Measurements from ENCODE around the gene CYBC1.

CYBC1 gene

DNA sequence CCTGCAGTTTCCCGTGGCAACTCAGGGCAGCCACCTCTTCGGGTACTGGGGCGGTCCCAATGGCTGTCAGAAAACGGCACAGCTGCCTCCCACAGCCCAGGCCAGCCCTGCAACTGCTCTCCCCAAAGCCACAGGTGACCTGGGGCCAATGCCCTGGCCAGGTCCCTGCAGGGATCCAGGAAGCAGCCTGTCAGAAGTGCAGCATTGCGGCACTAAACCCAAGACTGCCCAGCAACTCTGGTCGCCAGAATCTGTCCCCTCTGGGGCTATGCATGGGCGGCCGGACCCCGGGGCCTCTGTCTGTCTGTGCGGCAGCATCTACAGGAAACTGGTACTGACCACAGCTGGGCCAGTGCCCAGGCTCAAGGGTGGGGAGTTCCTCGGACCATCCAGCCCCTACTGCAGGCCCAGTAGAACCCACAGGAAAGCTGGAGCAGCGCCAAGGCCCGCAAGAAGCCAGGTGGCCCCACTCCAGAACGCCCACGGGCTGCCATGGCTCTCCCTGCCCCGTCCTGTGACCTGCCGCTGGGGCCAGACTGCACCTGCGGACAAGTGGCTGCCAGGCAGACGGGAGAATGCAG, 5.5 kb downstream of the CYBC1 start:
- TF ChIP-seq, protein P1, sequence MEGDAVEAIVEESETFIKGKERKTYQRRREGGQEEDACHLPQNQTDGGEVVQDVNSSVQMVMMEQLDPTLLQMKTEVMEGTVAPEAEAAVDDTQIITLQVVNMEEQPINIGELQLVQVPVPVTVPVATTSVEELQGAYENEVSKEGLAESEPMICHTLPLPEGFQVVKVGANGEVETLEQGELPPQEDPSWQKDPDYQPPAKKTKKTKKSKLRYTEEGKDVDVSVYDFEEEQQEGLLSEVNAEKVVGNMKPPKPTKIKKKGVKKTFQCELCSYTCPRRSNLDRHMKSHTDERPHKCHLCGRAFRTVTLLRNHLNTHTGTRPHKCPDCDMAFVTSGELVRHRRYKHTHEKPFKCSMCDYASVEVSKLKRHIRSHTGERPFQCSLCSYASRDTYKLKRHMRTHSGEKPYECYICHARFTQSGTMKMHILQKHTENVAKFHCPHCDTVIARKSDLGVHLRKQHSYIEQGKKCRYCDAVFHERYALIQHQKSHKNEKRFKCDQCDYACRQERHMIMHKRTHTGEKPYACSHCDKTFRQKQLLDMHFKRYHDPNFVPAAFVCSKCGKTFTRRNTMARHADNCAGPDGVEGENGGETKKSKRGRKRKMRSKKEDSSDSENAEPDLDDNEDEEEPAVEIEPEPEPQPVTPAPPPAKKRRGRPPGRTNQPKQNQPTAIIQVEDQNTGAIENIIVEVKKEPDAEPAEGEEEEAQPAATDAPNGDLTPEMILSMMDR (IDR thresholded peaks at IDR 0.05; ENCODE audit: low read depth, low read length) = no peak
- no peak for DNase-seq (ENCODE audit: extremely low read depth, low read depth)

GRCh38 chr17:82444284-82444893, 6.2 kb downstream of the CYBC1 start:
- no peak for DNase-seq (ENCODE audit: extremely low read depth, low read depth)
- TF ChIP-seq, protein P1 (IDR thresholded peaks at IDR 0.05; ENCODE audit: low read depth, low read length) = no peak

DNA sequence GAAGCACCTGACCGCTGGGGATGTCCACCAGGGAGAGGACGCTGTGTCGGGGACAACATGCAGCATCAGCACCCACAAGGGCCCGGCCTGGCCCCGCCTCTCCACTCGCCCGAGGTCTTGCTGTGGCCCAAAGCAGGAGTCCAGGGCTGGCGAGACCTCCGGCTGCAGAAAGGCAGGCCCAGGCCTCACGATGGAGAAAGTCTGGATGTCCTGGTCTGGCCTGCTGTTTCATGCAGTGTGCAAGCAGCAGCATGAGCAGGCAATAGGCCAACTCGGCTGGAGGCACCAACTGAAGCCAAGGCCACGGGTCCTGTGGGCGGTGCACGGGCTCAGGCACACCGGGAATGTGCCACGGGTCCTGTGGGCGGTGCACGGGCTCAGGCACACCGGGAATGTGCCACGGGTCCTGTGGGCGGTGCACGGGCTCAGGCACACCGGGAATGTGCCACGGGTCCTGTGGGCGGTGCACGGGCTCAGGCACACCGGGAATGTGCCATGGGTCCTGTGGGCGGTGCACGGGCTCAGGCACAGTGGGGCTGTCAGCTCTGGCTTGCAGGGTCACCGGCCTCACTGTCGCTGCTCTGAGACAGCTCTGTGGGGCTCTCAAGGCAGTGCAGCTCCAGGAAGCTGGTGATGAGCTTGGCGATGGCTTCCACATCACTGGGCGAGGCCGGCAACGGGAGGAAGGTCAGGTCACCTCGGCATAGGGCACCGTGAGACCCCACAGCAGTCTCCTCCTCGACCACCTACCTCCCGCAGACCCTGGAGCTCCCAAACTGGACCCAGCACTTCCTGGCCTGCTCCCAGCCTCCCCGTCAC, 6.9 kb downstream of the CYBC1 start:
- no peak for DNase-seq (ENCODE audit: extremely low read depth, low read depth)
- TF ChIP-seq, protein P1 (IDR thresholded peaks at IDR 0.05; ENCODE audit: low read depth, low read length) = no peak

DNA sequence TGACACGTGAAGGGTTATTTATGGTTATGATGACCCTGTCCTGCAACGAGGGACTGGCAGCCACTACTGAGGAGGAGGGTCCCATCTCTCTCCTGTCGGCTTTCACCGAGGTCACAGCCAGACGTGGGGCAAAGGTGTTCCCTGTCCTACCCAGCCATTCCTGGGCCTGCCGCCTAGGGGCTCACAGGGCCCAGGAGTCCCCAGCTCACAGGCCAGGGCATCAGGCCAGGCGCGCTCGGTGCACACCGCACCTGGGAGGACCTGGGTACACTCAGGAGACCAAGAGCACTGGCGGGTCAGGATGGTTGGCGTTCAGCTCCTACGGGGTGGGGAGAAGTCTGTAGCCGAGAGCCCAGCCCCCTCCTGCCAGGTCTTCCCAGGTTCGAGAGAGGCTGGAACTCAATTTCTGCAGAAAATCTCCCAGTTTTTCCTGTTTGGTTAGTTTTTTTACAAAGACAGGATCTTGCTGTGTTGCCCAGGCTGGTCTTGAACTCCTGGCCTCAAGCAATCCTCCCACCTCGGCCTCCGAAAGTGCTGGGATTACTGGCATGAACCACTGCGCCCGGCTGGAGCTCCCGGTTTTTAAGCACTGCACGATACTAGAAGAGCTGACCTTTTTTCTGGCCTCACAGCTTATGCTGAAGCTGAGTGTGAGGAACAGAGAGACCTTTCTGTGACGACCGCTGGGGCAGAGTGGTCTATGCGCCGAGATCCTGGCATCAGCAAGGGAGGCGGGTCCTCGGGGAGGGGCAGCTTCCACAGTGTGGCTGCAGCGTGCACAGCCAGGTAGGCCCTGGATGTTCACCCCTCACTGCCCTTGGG, 7.7 kb downstream of the CYBC1 start:
- no peak for DNase-seq (ENCODE audit: extremely low read depth, low read depth)
- TF ChIP-seq, protein P1 (IDR thresholded peaks at IDR 0.05; ENCODE audit: low read depth, low read length) = no peak

DNA sequence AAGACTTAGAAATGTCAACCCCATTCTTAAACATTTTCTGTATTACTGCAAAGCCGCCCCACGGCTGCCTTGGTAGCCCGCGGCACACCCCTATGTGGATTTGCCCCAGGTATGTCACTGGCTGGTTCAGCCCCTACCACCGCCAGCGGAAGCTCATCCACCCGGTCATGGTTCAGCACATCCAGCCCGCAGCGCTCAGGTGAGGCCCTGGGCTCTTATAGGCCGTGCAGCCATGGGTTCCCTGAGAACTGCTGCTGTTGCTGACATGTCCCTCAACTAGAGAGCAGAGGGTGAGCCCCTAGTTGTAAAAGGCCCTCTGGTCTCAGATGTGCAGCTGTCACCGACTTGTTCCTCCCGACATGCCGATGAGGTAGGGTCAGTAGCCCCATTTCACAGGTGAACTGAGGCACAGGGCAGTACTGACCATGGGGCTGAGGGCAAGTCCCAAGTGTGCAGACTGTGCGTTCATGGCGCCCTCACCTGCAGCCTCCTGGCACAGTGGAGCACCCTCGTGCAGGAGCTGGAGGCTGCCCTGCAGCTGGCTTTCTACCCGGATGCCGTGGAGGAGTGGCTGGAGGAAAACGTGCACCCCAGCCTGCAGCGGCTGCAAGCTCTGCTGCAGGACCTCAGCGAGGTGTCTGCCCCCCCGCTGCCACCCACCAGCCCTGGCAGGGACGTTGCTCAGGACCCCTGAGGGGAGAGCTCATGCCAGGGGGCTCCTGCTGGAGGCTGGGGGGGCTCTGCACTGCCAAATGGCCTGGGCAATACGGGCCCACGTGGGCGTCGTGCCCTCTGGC, 8.7 kb downstream of the CYBC1 start:
- no peak for DNase-seq (ENCODE audit: extremely low read depth, low read depth)
- TF ChIP-seq, protein P1 (IDR thresholded peaks at IDR 0.05; ENCODE audit: low read depth, low read length) = no peak

GRCh38 chr17:82440991-82441627, 9.4 kb downstream of the CYBC1 start:
- TF ChIP-seq, protein P1 (IDR thresholded peaks at IDR 0.05; ENCODE audit: low read depth, low read length) = no peak
- no peak for DNase-seq (ENCODE audit: extremely low read depth, low read depth)

Measured in AG09319 (cell line).